Esophagus squamous epithelium (tissue), 5 donors: ENCODE results near the gene CCDC187. TPM values are rescaled to one million over a fixed set of nuclear protein-coding genes. Genes with fewer than 3 reads are reported as not detected.

Experiments
- DNase-seq: peaks from one replicate; lab custom pipeline; 2025; lab: John Stamatoyannopoulos, UW
- H3K27ac ChIP-seq, 4 donors: fragments of 200-600 bp; sonication (generic); one replicate each; pipeline ENCODE4 v1.5.1; 2016 to 2019; ENCODE audit warnings: mild to moderate bottlenecking in 1 of 4
- H3K27me3 ChIP-seq, 4 donors: fragments of 200-600 bp; sonication (generic); 1 replicate in 3 of 4; 2 replicates in 1 of 4; pipeline versions ENCODE4 v1.5.1 to v1.6.0; 2017 to 2021; ENCODE audit warnings: antibody characterized with exemption in 1 of 4
- H3K36me3 ChIP-seq, 3 donors: fragments of 200-600 bp; sonication (generic); one replicate each; pipeline ENCODE4 v1.5.1; 2016 to 2019
- H3K4me1 ChIP-seq, 3 donors: fragments of 200-600 bp; sonication (generic); one replicate each; pipeline ENCODE4 v1.5.1; 2017 to 2019
- H3K4me3 ChIP-seq, 4 donors: fragments of 200-600 bp; sonication (generic); 1 replicate in 3 of 4; 2 replicates in 1 of 4; pipeline ENCODE4 v1.5.1; 2016 to 2019; ENCODE audit warnings: mild to moderate bottlenecking in 2 of 4, moderate library complexity in 1 of 4
- H3K9me3 ChIP-seq, 3 donors: fragments of 200-600 bp; sonication (generic); one replicate each; pipeline ENCODE4 v1.5.1; 2016 to 2019
- CTCF ChIP-seq, 6 experiments: fragments of 450-650 bp in 4 of 6; fragments of 200-600 bp in 2 of 6; sonication (generic) in 2 of 6; IDR thresholded peaks; one replicate each; pipeline ENCODE4 v1.5.1; 2016 to 2019; ENCODE audit warnings: antibody characterized with exemption in 6 of 6, mild to moderate bottlenecking in 4 of 6, moderate library complexity in 4 of 6
- POLR2A ChIP-seq, 4 donors: fragments of 450-650 bp; IDR thresholded peaks; one replicate each; pipeline ENCODE4 v1.6.1; 2017; ENCODE audit warnings: antibody characterized with exemption in 4 of 4, mild to moderate bottlenecking in 4 of 4, moderate library complexity in 3 of 4
- WGBS, 2 donors: methylation state at CpG; one replicate each; pipeline ENCODE4 v1.1.5; 2018; 5-methylcytosine and 5-hydroxymethylcytosine counted together
- intact Hi-C: fragments of 100-400 bp; cut with DNase I; formaldehyde crosslinking; loops from one replicate; pipeline ENCODE4 v1.15.0; 2022
- total RNA-seq, 4 donors: library from RNA; depleted of rRNA; stranded (reverse); fragments of >200 nt; gene quantifications; one replicate each; pipeline ENCODE4 v1.1.0, GENCODE V29; 2016
- donor health status: DM: yes; HTN: yes; CAD: no.

The CCDC187 gene
- total RNA-seq, 4 donors from 2014 or later: not detected

- H3K36me3 ChIP-seq: peaks cover 0 to 16% (median 3%) of the 10 kb centered on the region in 3 donors
- WGBS, 2 donors: 93 to 94% methylated on average over 7 to 10 of the region's 10 CpGs
- intact Hi-C loops: loop anchor here (10.0 kb wide), 1 partner anchor 474 kb away; no protein-coding TSS in a partner anchor
- DNase-seq: no peak
- peaks cover 3 to 29% (median 6%) of the 10 kb centered on the region in 3 donors for H3K4me1 ChIP-seq
- no peaks in the 10 kb centered on the region for H3K27me3 ChIP-seq
- H3K27ac ChIP-seq: no peak overlapping the region
- no peak overlapping the region for H3K4me3 ChIP-seq
- TF ChIP-seq POLR2A (IDR thresholded peaks at IDR 0.05): no peak
- TF ChIP-seq CTCF (IDR thresholded peaks at IDR 0.05): no peak
- H3K9me3 ChIP-seq: no peaks in the 10 kb centered on the region
These were observed 73.5 kb downstream of the CCDC187 start for GRCh38 chr9:136230365-136230764.

- peaks cover 0 to 15% (median 0%) of the 10 kb centered on the region in 3 donors for H3K36me3 ChIP-seq
- no peak for DNase-seq
- H3K9me3 ChIP-seq: no peaks in the 10 kb centered on the region
- H3K27ac ChIP-seq: no peak overlapping the region
- TF ChIP-seq POLR2A (IDR thresholded peaks at IDR 0.05) (no peak), CTCF (IDR thresholded peaks at IDR 0.05) (no peak)
- peaks cover 3 to 30% (median 6%) of the 10 kb centered on the region in 3 donors for H3K4me1 ChIP-seq
- WGBS, 2 donors: 81 to 84% methylated on average over 26 to 27 of the region's 33 CpGs
- no peaks in the 10 kb centered on the region for H3K27me3 ChIP-seq
- H3K4me3 ChIP-seq: no peak overlapping the region
- intact Hi-C loops: loop anchor here (10.0 kb wide), 1 partner anchor 475 kb away; no protein-coding TSS in a partner anchor
These were observed 74.5 kb downstream of the CCDC187 start for GRCh38 chr9:136229096-136230065.

GRCh38 chr9:136228107-136228875, 75.6 kb downstream of the CCDC187 start:
- 46 to 82% methylated on average over 5 to 13 of the region's 18 CpGs for WGBS, 2 donors
- DNase-seq: no peak
- intact Hi-C loops: no loop called here
- no peaks in the 10 kb centered on the region for H3K27me3 ChIP-seq
- H3K4me3 ChIP-seq: no peak overlapping the region
- TF ChIP-seq CTCF (IDR thresholded peaks at IDR 0.05) (no peak), POLR2A (IDR thresholded peaks at IDR 0.05) (no peak)
- H3K9me3 ChIP-seq: no peaks in the 10 kb centered on the region
- peaks cover 3 to 30% (median 6%) of the 10 kb centered on the region in 3 donors for H3K4me1 ChIP-seq
- peak overlapping the region in 1 of 4 donors; percentile 35 for H3K27ac ChIP-seq
- peaks cover 0 to 24% (median 0%) of the 10 kb centered on the region in 3 donors for H3K36me3 ChIP-seq

- H3K4me3 ChIP-seq: no peak overlapping the region
- DNase-seq: no peak
- H3K27me3 ChIP-seq: peaks cover 0 to 10% (median 0%) of the 10 kb centered on the region in 4 donors
- peaks cover 3 to 30% (median 6%) of the 10 kb centered on the region in 3 donors for H3K4me1 ChIP-seq
- H3K9me3 ChIP-seq: no peaks in the 10 kb centered on the region
- TF ChIP-seq CTCF (IDR thresholded peaks at IDR 0.05): no peak
- TF ChIP-seq POLR2A (IDR thresholded peaks at IDR 0.05): no peak
- intact Hi-C loops: no loop called here
- WGBS, 2 donors: 80 to 87% methylated on average over 14 to 29 of the region's 30 CpGs
- no peak overlapping the region for H3K27ac ChIP-seq
- peaks cover 0 to 39% (median 6%) of the 10 kb centered on the region in 3 donors for H3K36me3 ChIP-seq
These were observed 77.0 kb downstream of the CCDC187 start for GRCh38 chr9:136226680-136227407.
